GM23338 (cell line): ENCODE measurements around the gene HRH3. TPM values are rescaled to one million over a fixed set of nuclear protein-coding genes. Genes with fewer than 3 reads are reported as not detected.

Experiments
- ATAC-seq: fragments of 200-7000 bp; cut with Tn5 transposase; 3 replicates; pipeline ENCODE4 v1.9.1; 2020
- DNase-seq: peaks from one replicate; pipeline ENCODE4 v3.0.0-alpha.2; 2015; ENCODE audit warnings: low spot score
- H2AFZ ChIP-seq: fragments of 200-600 bp; sonication (generic); 2 replicates; pipeline ENCODE4 v1.8.0; 2016; ENCODE audit warnings: antibody characterized with exemption, mild to moderate bottlenecking, moderate library complexity
- H3F3A ChIP-seq: fragments of 200-600 bp; sonication (generic); replicated peaks from 2 replicates; pipeline ENCODE4 v1.8.0; 2017; ENCODE audit warnings: antibody characterized with exemption, mixed run types, low read depth
- H3K27ac ChIP-seq: fragments of 200-600 bp; sonication (generic); 2 replicates; pipeline ENCODE4 v1.6.1; 2016; ENCODE audit warnings: low read depth
- H3K27me3 ChIP-seq: fragments of 200-600 bp; sonication (generic); 2 replicates; pipeline ENCODE4 v1.8.0; 2016; ENCODE audit warnings: mild to moderate bottlenecking, mixed run types, moderate library complexity; ENCODE audit not compliant: insufficient read depth
- H3K36me3 ChIP-seq: fragments of 200-600 bp; sonication (generic); 2 replicates; pipeline ENCODE4 v1.8.0; 2016; ENCODE audit warnings: mild to moderate bottlenecking; ENCODE audit not compliant: insufficient read depth
- H3K4me1 ChIP-seq: fragments of 200-600 bp; sonication (generic); 2 replicates; pipeline ENCODE4 v1.8.0; 2016; ENCODE audit warnings: mild to moderate bottlenecking, moderate library complexity; ENCODE audit not compliant: insufficient read depth
- H3K4me2 ChIP-seq: fragments of 200-600 bp; sonication (generic); 2 replicates; pipeline ENCODE4 v1.7.1; 2017; ENCODE audit warnings: mixed run types
- H3K4me3 ChIP-seq: fragments of 200-600 bp; sonication (generic); 2 replicates; pipeline ENCODE4 v1.6.1; 2016; ENCODE audit warnings: mixed run types
- H3K79me2 ChIP-seq: fragments of 200-600 bp; sonication (generic); replicated peaks from 2 replicates; pipeline ENCODE4 v1.8.0; 2017; ENCODE audit warnings: mild to moderate bottlenecking; ENCODE audit not compliant: insufficient read depth
- H3K9me2 ChIP-seq: fragments of 200-600 bp; sonication (generic); 2 replicates; pipeline ENCODE4 v1.8.0; 2017; ENCODE audit not compliant: insufficient read depth
- H4K20me1 ChIP-seq: fragments of 200-600 bp; sonication (generic); replicated peaks from 2 replicates; pipeline ENCODE4 v1.8.0; 2017; ENCODE audit warnings: mild to moderate bottlenecking; ENCODE audit not compliant: insufficient read depth
- H3K27ac Mint-ChIP-seq: 2 replicates; pipeline ENCODE4 v1.8.0; 2020; ENCODE audit warnings: inconsistent platforms, mild to moderate bottlenecking, moderate library complexity, mixed read lengths
- H3K27me3 Mint-ChIP-seq: 3 replicates; pipeline ENCODE4 v1.8.0; 2022; ENCODE audit warnings: low read depth, mild to moderate bottlenecking, moderate library complexity, mixed read lengths, inconsistent platforms; ENCODE audit not compliant: insufficient read depth, poor library complexity
- H3K36me3 Mint-ChIP-seq: 3 replicates; pipeline ENCODE4 v1.8.0; 2021; ENCODE audit warnings: low read depth, mild to moderate bottlenecking, inconsistent platforms, moderate library complexity, mixed read lengths
- H3K4me1 Mint-ChIP-seq: 3 replicates; pipeline ENCODE4 v1.8.0; 2020; ENCODE audit warnings: mild to moderate bottlenecking, inconsistent platforms, mixed read lengths
- H3K4me3 Mint-ChIP-seq: 3 replicates; pipeline ENCODE4 v1.8.0; 2021; ENCODE audit warnings: moderate library complexity, mild to moderate bottlenecking, inconsistent platforms, mixed read lengths
- H3K9me3 Mint-ChIP-seq: 3 replicates; pipeline ENCODE4 v1.8.0; 2020; ENCODE audit warnings: moderate library complexity, mild to moderate bottlenecking, inconsistent platforms, mixed read lengths
- CREB1 ChIP-seq: fragments of 250-450 bp; sonication (Bioruptor Pico); IDR thresholded peaks from 2 replicates; pipeline ENCODE4 v1.5.0; 2020; ENCODE audit warnings: low read depth, mild to moderate bottlenecking, moderate library complexity
- JUNB ChIP-seq: IDR thresholded peaks from one replicate; pipeline ENCODE4 v1.6.1; 2016; ENCODE audit warnings: antibody characterized with exemption; ENCODE audit not compliant: unreplicated experiment
- POLR2AphosphoS5 ChIP-seq: IDR thresholded peaks from 2 replicates; pipeline ENCODE4 v1.6.1; 2016; ENCODE audit warnings: antibody characterized with exemption, low read depth
- REST ChIP-seq: IDR thresholded peaks from one replicate; pipeline ENCODE4 v1.6.1; 2018; ENCODE audit warnings: antibody characterized with exemption; ENCODE audit not compliant: unreplicated experiment
- STAT1 ChIP-seq: IDR thresholded peaks from one replicate; pipeline ENCODE4 v1.6.1; 2016; ENCODE audit warnings: antibody characterized with exemption; ENCODE audit not compliant: unreplicated experiment
- ZNF114 ChIP-seq: fragments of 250-450 bp; sonication (Bioruptor Pico); IDR thresholded peaks from 2 replicates; pipeline ENCODE4 v1.5.0; 2020; ENCODE audit warnings: mild to moderate bottlenecking, moderate library complexity
- polyA plus RNA-seq: library from polyadenylated mRNA; unstranded; fragments of >200 nt; fragmentation: Nextera tagmentation; extraction: Ambion mirVana; gene quantifications from 2 replicates; pipeline ENCODE4 v1.2.1, GENCODE V29; 2016
- total RNA-seq: library from RNA; depleted of rRNA; stranded (reverse); fragments of >200 nt; shearing (Covaris generic); gene quantifications from 2 replicates; pipeline ENCODE4 v1.2.3, GENCODE V29; 2014
- TF ChIP-seq, protein P1 (sequence below): fragments of 250-450 bp; sonication (Bioruptor Pico); IDR thresholded peaks from 2 replicates; pipeline ENCODE4 v1.5.0; 2020; ENCODE audit warnings: mild to moderate bottlenecking, moderate library complexity

The HRH3 gene
- total and polyA plus RNA-seq, 2 experiments from 2014 or later: 1.5 to 5.2 TPM

DNA sequence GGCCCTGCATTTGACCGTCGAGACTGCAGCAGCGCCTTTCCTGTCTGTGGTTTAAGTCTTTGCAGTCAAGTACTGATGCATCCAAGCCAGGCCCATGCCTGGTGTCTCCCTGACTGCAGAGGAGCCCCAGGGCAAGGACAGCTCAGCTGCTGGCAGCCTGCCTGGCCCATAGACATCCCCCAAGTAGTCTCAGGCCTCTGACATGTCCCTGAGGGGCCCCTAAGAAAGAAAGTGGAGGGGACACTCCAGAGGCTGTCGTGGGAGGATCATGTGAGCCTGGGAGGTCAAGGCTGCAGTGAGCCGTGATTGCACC is 18.0 kb downstream of the HRH3 start:
- DNase-seq: no peak
- Histone ChIP-seq H3K27me3 (no peaks in the 10 kb centered on the region), H2AFZ (no peak overlapping the region), H3K79me2 (no peaks in the 10 kb centered on the region), H3K4me3 (no peak overlapping the region), H4K20me1 (no peaks in the 10 kb centered on the region), H3K4me2 (no peak overlapping the region), H3F3A (no peaks in the 10 kb centered on the region), H3K4me1 (no peaks in the 10 kb centered on the region), H3K9me2 (no peaks in the 10 kb centered on the region), H3K27ac (no peak overlapping the region), H3K36me3 (no peaks in the 10 kb centered on the region; the same call in 1 of the 2 replicates)
- ATAC-seq: no peak
- TF ChIP-seq ZNF114 (CRISPR knock-in tag) (no peak), POLR2AphosphoS5 (no peak), JUNB (no peak), CREB1 (CRISPR knock-in tag) (no peak)
- no peaks in the 10 kb centered on the region for H3K9me3 Mint-ChIP-seq
- H3K36me3 Mint-ChIP-seq: peaks cover 43% of the 10 kb centered on the region
- no peaks in the 10 kb centered on the region; the same call in 2 of the 3 replicates for H3K4me1 Mint-ChIP-seq
- no peak overlapping the region for H3K4me3 Mint-ChIP-seq
- H3K27ac Mint-ChIP-seq: no peak overlapping the region
- H3K27me3 Mint-ChIP-seq: peaks cover 6% of the 10 kb centered on the region

- H3K4me3 Mint-ChIP-seq: no peak overlapping the region
- Histone ChIP-seq H3K4me3 (no peak overlapping the region), H3K27me3 (no peaks in the 10 kb centered on the region), H4K20me1 (no peaks in the 10 kb centered on the region), H3K79me2 (no peaks in the 10 kb centered on the region), H3K4me1 (no peaks in the 10 kb centered on the region), H3K27ac (no peak overlapping the region), H3F3A (no peaks in the 10 kb centered on the region), H3K9me2 (no peaks in the 10 kb centered on the region), H3K4me2 (no peak overlapping the region), H2AFZ (no peak overlapping the region), H3K36me3 (no peaks in the 10 kb centered on the region; the same call in 1 of the 2 replicates)
- H3K36me3 Mint-ChIP-seq: peaks cover 43% of the 10 kb centered on the region
- no peaks in the 10 kb centered on the region for H3K9me3 Mint-ChIP-seq
- DNase-seq: no peak
- H3K4me1 Mint-ChIP-seq: no peaks in the 10 kb centered on the region; the same call in 2 of the 3 replicates
- no peak overlapping the region for H3K27ac Mint-ChIP-seq
- H3K27me3 Mint-ChIP-seq: peaks cover 6% of the 10 kb centered on the region
- no peak for ATAC-seq
- TF ChIP-seq REST (no peak), STAT1 (no peak), ZNF114 (CRISPR knock-in tag) (no peak), CREB1 (CRISPR knock-in tag) (no peak), POLR2AphosphoS5 (no peak)
- TF ChIP-seq, protein P1, sequence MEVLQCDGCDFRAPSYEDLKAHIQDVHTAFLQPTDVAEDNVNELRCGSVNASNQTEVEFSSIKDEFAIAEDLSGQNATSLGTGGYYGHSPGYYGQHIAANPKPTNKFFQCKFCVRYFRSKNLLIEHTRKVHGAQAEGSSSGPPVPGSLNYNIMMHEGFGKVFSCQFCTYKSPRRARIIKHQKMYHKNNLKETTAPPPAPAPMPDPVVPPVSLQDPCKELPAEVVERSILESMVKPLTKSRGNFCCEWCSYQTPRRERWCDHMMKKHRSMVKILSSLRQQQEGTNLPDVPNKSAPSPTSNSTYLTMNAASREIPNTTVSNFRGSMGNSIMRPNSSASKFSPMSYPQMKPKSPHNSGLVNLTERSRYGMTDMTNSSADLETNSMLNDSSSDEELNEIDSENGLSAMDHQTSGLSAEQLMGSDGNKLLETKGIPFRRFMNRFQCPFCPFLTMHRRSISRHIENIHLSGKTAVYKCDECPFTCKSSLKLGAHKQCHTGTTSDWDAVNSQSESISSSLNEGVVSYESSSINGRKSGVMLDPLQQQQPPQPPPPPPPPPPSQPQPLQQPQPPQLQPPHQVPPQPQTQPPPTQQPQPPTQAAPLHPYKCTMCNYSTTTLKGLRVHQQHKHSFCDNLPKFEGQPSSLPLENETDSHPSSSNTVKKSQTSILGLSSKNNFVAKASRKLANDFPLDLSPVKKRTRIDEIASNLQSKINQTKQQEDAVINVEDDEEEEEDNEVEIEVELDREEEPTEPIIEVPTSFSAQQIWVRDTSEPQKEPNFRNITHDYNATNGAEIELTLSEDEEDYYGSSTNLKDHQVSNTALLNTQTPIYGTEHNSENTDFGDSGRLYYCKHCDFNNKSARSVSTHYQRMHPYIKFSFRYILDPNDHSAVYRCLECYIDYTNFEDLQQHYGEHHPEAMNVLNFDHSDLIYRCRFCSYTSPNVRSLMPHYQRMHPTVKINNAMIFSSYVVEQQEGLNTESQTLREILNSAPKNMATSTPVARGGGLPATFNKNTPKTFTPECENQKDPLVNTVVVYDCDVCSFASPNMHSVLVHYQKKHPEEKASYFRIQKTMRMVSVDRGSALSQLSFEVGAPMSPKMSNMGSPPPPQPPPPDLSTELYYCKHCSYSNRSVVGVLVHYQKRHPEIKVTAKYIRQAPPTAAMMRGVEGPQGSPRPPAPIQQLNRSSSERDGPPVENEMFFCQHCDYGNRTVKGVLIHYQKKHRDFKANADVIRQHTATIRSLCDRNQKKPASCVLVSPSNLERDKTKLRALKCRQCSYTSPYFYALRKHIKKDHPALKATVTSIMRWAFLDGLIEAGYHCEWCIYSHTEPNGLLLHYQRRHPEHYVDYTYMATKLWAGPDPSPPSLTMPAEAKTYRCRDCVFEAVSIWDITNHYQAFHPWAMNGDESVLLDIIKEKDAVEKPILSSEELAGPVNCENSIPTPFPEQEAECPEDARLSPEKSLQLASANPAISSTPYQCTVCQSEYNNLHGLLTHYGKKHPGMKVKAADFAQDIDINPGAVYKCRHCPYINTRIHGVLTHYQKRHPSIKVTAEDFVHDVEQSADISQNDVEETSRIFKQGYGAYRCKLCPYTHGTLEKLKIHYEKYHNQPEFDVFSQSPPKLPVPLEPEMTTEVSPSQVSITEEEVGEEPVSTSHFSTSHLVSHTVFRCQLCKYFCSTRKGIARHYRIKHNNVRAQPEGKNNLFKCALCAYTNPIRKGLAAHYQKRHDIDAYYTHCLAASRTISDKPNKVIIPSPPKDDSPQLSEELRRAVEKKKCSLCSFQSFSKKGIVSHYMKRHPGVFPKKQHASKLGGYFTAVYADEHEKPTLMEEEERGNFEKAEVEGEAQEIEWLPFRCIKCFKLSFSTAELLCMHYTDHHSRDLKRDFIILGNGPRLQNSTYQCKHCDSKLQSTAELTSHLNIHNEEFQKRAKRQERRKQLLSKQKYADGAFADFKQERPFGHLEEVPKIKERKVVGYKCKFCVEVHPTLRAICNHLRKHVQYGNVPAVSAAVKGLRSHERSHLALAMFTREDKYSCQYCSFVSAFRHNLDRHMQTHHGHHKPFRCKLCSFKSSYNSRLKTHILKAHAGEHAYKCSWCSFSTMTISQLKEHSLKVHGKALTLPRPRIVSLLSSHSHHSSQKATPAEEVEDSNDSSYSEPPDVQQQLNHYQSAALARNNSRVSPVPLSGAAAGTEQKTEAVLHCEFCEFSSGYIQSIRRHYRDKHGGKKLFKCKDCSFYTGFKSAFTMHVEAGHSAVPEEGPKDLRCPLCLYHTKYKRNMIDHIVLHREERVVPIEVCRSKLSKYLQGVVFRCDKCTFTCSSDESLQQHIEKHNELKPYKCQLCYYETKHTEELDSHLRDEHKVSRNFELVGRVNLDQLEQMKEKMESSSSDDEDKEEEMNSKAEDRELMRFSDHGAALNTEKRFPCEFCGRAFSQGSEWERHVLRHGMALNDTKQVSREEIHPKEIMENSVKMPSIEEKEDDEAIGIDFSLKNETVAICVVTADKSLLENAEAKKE (CRISPR knock-in tag): no peak
Observed at GRCh38 chr20:62201173-62202082, 18.6 kb downstream of the HRH3 start.
